ENCODE measurements around the gene PCA3.
"Not testable (repeated sequence)": the region's sequence is repeated elsewhere in the genome, so short reads cannot be mapped to it uniquely, and the experiment has no call there.

The PCA3 gene

DNA sequence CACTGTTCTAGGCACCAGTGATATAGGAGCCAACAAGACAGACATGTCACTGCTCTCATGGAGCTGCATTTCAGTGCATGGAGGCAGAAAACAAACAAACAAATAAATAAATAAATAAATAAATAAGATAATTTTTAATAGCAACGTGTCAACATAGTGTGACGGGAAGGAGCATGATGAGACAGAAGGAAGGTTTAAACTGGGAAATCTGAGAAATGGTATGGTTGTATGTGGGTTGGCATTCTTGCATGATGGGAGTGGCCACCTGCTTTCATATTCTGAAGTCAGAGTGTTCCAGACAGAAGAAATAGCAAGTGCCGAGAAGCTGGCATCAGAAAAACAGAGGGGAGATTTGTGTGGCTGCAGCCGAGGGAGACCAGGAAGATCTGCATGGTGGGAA, at the start of gene PCA3:
TSS of gene PCA3 (plus strand) at position 301 of the 400 bp plus-strand sequence.
- in situ Hi-C loops (cut with HindIII; ENCODE audit: low pct_ligation_motif_present, low pct_unique_long_range_greater_than_20kb, low sequenced_read_pairs), result no loop called here

GRCh38 chr9:76716085-76716672, 48.1 kb upstream of the PCA3 start:
- in situ Hi-C loops (cut with HindIII; ENCODE audit: low pct_ligation_motif_present, low pct_unique_long_range_greater_than_20kb, low sequenced_read_pairs), result no loop called here
- no peak for DNase-seq

More for the DNA sequence above, at the start of gene PCA3:
- no peak for DNase-seq

- DNase-seq, result no peak
- in situ Hi-C loops (cut with HindIII; ENCODE audit: low pct_ligation_motif_present, low pct_unique_long_range_greater_than_20kb, low sequenced_read_pairs), result no loop called here
Measured at GRCh38 chr9:76717176-76717575, 47.1 kb upstream of the PCA3 start.

DNA sequence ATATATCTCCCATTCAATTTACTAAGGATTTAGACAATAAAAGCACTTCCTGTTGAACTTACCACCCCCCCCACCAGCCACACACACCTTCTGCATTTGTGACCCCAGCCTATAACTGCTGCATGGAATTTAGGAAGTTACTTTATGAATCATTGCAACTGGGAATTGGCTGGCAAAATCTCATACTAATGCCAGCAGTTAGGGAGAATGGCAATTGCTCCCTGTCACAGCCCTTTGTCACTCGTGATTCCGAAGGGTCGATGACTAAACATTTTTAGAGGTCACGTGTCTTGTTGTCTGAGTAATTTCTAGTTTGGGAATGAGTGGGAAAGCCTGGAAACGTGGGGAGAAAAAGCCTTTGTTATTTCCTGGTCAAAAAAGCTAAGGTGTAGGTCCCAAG, 46.6 kb upstream of the PCA3 start:
- in situ Hi-C loops (cut with HindIII; ENCODE audit: low pct_ligation_motif_present, low pct_unique_long_range_greater_than_20kb, low sequenced_read_pairs), result no loop called here
- no peak for DNase-seq

GRCh38 chr9:76718166-76718565, 46.1 kb upstream of the PCA3 start:
- DNase-seq, result no peak
- in situ Hi-C loops (cut with HindIII; ENCODE audit: low pct_ligation_motif_present, low pct_unique_long_range_greater_than_20kb, low sequenced_read_pairs), result no loop called here

DNA sequence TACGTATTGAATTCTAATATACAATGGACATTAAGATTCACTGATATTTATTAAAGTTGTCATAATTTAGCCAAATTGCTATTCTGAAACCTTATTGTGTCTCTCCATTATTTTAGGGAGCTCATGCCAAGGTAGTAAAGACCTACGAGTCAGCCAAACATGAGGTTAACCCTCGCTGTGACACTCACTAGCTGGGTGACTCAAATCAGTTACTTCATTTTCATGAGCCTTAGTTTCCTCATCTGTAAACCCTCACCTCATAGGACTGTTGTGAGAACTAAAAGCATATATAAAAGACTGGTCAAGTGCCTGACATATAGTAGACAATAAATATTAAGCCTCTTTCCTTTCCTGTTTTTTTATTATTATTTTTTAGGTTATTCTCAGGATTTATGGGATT, 44.0 kb upstream of the PCA3 start:
- DNase-seq, result no peak
- in situ Hi-C loops (cut with HindIII; ENCODE audit: low pct_ligation_motif_present, low pct_unique_long_range_greater_than_20kb, low sequenced_read_pairs), result no loop called here

DNA sequence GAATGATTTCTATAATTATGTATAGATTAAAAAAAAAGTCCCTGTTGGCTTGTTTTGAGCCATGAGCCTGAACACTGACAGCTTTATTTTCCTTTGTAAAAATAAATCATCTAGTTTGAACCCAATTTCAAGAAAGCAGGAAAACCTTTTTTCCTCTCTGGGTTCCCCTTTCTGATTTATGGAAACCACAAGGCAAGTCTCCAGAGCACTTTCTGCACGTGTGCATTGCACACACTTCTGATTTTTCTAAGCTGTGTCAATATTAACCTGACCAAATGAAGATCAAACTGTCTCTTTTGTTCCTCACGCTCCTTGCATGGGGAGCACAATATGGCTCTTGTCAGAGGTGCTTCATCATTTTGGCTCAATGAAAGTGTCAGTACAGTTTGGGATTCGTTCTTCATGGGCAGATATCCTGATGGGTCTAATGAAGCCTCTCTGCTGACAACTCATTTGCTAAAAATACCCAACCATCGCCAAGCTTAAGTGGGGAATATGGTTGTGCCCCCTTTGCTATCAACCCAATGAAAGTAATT, 39.2 kb upstream of the PCA3 start:
- no peak for DNase-seq
- in situ Hi-C loops (cut with HindIII; ENCODE audit: low pct_ligation_motif_present, low pct_unique_long_range_greater_than_20kb, low sequenced_read_pairs), result no loop called here

GRCh38 chr9:76725885-76726284, 38.4 kb upstream of the PCA3 start:
- in situ Hi-C loops (cut with HindIII; ENCODE audit: low pct_ligation_motif_present, low pct_unique_long_range_greater_than_20kb, low sequenced_read_pairs), result no loop called here
- no peak for DNase-seq

DNA sequence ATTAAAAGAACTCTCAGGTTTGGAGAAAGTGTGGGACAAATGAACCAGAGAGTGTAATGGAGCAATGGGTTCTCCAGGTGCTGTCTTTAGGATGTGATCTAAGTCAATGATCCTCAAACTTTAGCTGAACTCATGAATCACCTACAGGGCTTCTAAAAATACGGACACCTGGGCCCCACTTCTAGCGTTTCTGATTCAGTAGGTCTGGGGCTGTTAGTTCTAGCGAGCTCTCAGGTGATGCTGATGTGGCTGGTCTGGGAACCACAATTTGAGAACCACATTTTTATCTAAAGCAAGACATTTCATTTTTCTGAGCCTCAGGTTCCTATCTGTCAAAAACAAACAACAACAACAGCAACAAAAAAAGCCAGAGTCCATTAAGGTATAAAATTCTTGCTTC, 35.1 kb upstream of the PCA3 start:
- in situ Hi-C loops (cut with HindIII; ENCODE audit: low pct_ligation_motif_present, low pct_unique_long_range_greater_than_20kb, low sequenced_read_pairs), result no loop called here
- no peak for DNase-seq

DNA sequence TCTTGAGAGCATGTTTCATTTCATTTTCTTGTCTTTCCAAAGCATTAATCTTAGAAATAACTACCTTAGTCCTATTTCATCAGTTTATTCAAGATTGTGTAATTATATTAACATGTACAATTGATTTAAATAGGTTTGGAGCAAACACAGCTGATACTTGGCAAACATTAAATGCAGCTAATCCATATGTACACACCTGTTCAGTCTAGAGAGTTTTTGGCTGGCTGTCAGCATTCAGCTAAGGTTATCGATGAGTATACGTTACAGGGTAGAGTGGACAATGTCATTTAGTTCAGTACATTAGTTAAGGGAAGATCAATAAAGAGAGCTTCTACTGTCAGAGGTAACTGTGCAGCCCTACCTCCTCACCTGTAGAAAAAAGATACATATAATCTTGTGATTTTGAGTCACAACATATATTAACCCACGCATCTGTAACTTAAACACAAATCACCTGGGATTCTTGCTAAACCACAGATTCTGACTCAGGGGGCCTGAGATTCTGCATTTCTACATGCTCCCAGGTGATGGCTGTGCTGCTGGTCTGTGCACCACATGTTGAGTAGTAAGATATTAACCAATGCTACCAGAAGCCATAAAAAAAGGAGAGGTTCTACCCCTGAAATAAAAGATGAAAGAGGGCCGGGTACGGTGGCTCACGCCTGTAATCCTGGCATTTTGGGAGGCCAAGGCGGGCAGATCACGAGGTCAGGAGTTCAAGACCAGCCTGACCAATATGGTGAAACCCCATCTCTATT, 34.1 kb upstream of the PCA3 start:
- DNase-seq, result no peak
- in situ Hi-C loops (cut with HindIII; ENCODE audit: low pct_ligation_motif_present, low pct_unique_long_range_greater_than_20kb, low sequenced_read_pairs), result no loop called here

DNA sequence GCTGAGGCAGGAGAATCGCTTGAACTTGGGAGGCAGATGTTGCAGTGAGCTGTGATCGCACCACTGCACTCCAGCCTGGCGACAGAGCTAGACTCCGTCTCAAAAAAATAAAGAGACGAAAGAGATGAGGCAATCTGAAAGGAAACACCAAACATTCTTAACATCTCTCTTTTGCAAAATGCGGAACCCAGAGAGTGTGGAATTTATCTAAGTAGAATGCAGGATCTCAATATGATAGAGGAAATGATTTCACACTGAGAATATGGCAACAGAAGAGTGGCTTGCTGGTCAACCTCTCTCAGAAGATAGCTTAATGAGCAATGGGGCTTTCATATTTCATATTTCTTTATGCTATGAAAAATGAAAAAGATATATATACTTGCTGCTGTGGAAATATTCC, 33.4 kb upstream of the PCA3 start:
- in situ Hi-C loops (cut with HindIII; ENCODE audit: low pct_ligation_motif_present, low pct_unique_long_range_greater_than_20kb, low sequenced_read_pairs), result no loop called here
- DNase-seq, result no peak

GRCh38 chr9:76732341-76732958, 31.8 kb upstream of the PCA3 start:
- DNase-seq, result no peak
- in situ Hi-C loops (cut with HindIII; ENCODE audit: low pct_ligation_motif_present, low pct_unique_long_range_greater_than_20kb, low sequenced_read_pairs), result no loop called here

DNA sequence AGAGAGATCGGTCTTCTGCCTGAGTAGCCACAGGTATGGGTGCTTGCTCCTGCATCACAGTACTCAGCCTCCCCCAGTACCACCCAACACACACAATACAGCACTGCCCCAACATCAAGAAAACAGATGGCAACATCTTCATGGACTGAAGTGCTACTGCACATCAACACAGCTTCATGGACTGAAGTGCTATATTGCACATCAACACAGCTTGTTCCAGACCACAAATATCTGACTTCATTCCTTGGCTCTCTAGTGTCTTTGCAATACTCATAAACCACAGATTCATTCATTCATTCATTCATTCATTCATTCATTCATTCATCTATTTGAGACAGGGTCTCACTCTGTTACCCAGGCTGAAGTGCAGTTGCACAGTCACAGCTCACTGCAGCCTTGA, 31.1 kb upstream of the PCA3 start:
- no peak for DNase-seq
- in situ Hi-C loops (cut with HindIII; ENCODE audit: low pct_ligation_motif_present, low pct_unique_long_range_greater_than_20kb, low sequenced_read_pairs), result no loop called here

GRCh38 chr9:76734716-76735115, 29.5 kb upstream of the PCA3 start:
- in situ Hi-C loops (cut with HindIII; ENCODE audit: low pct_ligation_motif_present, low pct_unique_long_range_greater_than_20kb, low sequenced_read_pairs), result no loop called here
- no peak for DNase-seq

- in situ Hi-C loops (cut with HindIII; ENCODE audit: low pct_ligation_motif_present, low pct_unique_long_range_greater_than_20kb, low sequenced_read_pairs), result no loop called here
Measured at GRCh38 chr9:76737154-76737902, 26.9 kb upstream of the PCA3 start.

GRCh38 chr9:76738402-76738801, 25.8 kb upstream of the PCA3 start:
- no peak for DNase-seq
- in situ Hi-C loops (cut with HindIII; ENCODE audit: low pct_ligation_motif_present, low pct_unique_long_range_greater_than_20kb, low sequenced_read_pairs), result no loop called here

More at GRCh38 chr9:76737154-76737902, 26.9 kb upstream of the PCA3 start:
- DNase-seq, result no peak

GRCh38 chr9:76741524-76741923, 22.7 kb upstream of the PCA3 start:
- DNase-seq, result no peak
- in situ Hi-C loops (cut with HindIII; ENCODE audit: low pct_ligation_motif_present, low pct_unique_long_range_greater_than_20kb, low sequenced_read_pairs), result no loop called here

DNA sequence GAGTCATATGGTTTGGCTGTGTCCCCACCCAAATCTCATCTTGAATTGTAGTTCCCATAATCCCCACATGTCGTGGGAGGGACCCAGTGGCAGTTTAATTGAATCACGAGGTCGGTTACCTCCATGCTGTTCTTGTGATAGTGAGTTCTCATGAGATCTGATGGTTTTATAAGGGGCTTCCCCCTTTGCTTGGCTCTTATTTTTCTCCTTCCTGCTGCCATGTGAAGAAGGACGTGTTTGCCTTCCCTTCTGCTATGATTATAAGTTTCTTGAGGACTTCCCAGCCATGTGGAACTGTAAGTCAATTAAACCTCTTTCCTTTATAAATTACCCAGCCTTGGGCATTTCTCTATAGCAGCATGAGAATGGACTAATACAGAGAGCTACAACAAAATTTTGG, 21.3 kb upstream of the PCA3 start:
- DNase-seq; in situ Hi-C loops (cut with HindIII; ENCODE audit: low pct_ligation_motif_present, low pct_unique_long_range_greater_than_20kb, low sequenced_read_pairs): not testable (repeated sequence)

- in situ Hi-C loops (cut with HindIII; ENCODE audit: low pct_ligation_motif_present, low pct_unique_long_range_greater_than_20kb, low sequenced_read_pairs), result no loop called here
- no peak for DNase-seq
Measured at GRCh38 chr9:76743931-76744330, 20.3 kb upstream of the PCA3 start.
